ENCODE data around the gene GAB1.

GAB1 gene

GRCh38 chr4:143424276-143424675 lies 87.6 kb downstream of the GAB1 start:
- no peak for DNase-seq

GRCh38 chr4:143431526-143432257 lies 95.0 kb downstream of the GAB1 start:
- DNase-seq = no peak

DNA sequence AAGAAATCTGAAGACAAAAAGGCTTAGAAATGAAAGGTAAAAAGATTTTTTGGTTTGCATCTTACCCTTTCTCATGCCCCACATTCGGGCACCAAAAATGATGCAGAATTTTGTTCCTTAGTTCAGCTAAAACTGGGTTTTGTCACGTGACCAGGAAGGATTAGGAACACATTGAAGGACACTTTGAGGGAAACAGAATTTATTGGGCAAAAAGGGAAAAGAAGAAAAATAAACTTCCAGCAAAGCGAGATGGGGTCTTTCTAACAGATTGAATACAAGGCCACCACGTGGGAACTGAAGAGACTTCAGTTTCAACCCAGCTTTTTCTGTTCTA lies 95.5 kb downstream of the GAB1 start:
- DNase-seq = no peak

- no peak for DNase-seq
Observed at GRCh38 chr4:143433231-143433630, 96.6 kb downstream of the GAB1 start.

DNA sequence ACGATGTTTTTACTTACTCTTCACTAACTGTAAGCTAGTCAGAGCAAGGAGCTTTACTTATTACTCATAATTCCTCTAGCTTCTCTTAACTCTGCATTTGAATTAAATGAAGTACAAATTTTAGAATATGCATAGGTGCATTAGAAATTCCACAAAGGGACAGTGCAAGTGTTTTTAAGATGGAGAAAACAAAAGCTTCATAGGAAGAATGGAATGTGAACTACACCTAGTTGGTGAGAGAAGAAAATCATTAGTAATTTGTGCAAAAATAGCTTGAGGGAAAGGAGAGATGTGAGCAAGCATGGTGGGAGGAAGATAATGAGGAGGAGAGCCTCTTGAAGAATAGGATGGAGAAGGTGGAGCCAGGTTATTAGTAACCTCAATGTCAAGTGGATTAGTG lies 99.3 kb downstream of the GAB1 start:
- DNase-seq = no peak

DNA sequence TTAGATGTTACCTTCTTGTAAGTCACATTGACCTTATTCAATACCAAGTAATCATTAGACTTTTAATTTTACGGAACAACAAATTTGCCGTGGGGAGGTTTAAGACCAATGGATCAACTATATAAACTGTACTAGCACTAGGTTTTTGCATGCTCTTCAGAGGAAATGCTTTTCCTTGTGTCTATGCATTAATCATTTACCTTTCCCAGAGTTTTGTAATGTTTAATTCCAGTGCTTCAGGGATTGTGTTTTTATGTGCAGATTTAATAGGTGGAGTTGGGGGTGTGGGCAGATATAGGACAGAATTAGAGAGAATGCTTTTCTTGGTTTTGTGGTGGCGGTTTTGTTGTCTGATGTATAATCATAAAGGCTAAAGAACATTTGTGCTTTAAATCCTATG lies 100.8 kb downstream of the GAB1 start:
- no peak for DNase-seq

GRCh38 chr4:143437937-143438336 lies 101.3 kb downstream of the GAB1 start:
- no peak for DNase-seq

- no peak for DNase-seq
Observed at GRCh38 chr4:143438710-143439109, 102.0 kb downstream of the GAB1 start.

DNA sequence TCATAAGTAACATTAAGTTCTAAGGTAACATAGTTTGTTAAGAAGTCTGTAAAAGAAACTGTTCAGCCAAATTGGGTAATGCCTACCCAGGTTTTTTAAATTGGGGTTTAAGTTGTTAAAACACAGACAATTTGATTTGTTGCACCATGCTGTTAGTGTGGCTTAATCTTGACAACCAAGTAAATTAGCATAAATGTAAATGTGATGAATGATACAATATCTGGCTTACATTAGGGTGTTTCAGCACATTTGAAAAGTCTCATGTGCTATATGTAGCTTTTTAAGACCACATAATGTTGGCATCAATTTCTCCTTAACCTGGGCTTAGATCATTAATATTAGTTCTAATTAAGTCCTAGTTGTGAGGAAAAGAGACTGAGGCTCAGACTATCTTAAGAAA lies 104.4 kb downstream of the GAB1 start:
- no peak for DNase-seq

- DNase-seq = no peak
Observed at GRCh38 chr4:143441678-143442077, 105.0 kb downstream of the GAB1 start.

- no peak for DNase-seq
Observed at GRCh38 chr4:143443728-143444127, 107.1 kb downstream of the GAB1 start.

DNA sequence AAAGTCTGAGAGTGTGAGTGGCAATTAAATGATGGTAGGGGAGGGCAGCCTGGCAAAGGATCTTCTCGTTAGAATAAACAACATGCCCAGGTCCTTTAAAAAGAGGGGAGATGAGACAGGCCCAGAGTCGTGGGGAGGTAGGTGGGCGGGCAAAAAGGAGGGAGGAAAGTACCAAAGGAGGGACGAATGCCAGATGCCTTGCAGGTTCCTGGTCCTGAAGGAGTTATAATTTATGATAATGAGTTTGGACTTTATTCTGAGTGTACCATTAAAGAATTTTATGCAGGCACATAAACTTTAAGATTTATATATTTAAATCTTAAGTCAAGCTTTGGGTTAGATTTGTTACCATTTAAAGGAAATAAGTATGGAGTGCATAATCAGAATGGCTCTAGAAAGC lies 114.5 kb downstream of the GAB1 start:
- DNase-seq = no peak

DNA sequence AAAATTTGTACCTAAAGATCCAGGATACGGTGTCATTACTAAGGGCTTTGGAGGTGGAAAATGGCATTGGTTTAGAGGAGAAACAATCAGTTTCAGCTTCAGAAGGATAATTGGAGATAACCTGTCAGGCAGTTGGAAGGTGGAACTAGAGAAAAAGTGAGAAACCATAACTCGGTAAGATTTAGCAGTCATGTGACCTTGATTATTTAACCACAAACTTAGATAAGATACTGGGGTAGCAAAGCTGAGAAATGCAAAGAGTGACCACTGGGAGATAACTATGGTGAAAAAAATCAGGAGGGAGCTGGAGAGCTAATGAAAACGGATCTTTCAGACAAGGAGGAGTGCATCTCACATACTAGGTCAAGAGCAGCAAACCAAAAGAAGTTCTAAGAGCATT lies 118.5 kb downstream of the GAB1 start:
- no peak for DNase-seq

- DNase-seq = no peak
Observed at GRCh38 chr4:143458966-143459365, 122.3 kb downstream of the GAB1 start.

DNA sequence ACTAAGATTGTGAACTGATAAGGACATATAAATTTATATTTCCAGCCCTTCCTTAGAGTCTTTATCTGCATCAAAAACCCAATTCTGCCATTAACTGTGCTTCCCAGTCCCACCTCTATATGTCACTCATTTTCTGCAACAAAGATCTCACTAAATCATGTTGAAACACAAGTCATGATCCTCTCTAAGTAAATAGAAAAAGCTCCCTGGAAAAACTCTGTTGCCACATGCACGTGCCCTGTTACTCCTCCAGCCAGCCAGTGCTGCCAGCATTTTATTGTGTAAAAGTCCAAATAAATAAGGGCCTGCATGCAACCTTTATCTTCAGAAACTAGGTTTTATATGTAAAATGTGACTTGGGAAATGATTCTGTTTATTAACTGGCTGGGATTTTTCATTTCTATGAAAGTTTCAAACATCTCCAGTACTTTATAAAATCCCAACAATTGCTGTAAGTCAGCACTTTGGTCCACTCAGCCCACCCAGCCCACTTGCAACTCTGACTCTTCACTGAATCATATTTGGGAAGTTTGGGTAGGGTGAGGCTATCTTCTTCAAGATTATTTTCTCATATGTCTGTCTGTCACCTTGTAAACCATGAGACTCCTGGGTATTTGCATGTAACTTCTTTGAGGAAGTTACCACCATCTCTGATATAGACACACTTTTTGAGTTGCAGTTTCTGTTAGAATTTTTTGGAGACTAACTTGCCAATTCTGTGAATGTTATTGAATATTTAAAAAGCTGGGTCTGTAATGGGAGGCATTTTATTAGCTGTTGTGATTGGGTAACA lies 136.9 kb downstream of the GAB1 start:
- DNase-seq = no peak

DNA sequence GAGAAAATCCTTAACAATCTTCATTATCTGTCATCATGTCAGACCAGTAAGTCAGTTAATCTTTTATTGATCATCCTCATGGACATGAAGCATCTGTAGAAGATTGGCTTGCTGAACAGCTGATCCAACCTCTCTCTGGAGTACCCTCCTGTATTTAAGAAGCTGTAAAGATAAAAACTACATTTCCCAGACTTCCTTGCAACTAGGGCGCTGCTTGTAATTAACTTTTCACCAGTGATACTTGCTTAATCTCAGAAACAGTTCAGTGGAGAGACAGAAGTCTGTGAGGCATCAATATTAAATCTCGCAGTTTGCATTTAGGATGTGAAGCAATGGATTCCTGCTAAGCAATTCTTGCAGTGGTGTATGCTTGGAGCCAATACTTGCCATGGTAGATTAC lies 140.8 kb downstream of the GAB1 start:
- no peak for DNase-seq

GRCh38 chr4:143481361-143481760 lies 144.7 kb downstream of the GAB1 start:
- no peak for DNase-seq

DNA sequence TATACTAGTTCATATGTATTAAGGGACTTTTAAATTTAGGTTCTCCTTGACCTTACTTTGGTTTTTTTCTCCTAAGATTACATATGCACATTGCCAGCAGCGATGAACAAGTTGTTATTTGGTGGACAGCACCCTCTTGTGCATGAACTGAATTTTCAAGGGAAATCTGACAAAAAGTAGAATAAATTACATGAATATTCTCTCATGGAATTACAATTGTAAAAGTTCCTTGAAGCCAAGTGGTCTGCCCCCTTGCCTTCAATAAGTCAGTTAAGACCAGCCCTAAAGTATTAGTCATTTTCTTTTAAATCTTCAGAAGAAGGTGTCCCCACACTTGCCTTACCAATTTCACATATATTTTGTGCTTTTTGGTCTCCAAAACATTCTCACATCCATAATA lies 146.2 kb downstream of the GAB1 start:
- DNase-seq = peak; percentile 5

GRCh38 chr4:143486314-143486713 lies 149.6 kb downstream of the GAB1 start:
- no peak for DNase-seq

DNA sequence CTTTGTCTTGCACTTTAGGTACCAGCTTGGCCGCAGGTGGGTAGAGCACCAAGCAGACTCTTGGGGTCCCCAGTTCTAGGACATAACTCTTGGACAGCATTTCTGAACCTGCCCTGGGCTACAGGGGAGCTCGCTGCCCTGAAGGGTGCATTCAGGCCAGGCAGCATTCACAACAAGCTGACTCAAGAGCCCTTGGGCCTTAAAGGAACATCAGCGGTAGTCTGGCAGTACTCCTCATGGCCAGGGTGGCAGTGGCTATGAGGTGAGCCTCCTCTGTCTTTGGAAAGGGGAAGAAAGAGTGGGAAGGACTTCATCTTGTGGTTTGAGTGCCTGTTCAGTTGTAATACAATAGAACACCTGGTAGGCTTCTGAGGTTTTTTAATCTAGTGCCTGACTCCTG lies 152.0 kb downstream of the GAB1 start:
- no peak for DNase-seq

- DNase-seq = no peak
Observed at GRCh38 chr4:143489106-143489505, 152.4 kb downstream of the GAB1 start.

- no peak for DNase-seq
Observed at GRCh38 chr4:143498021-143498420, 161.3 kb downstream of the GAB1 start.

- DNase-seq = no peak
Observed at GRCh38 chr4:143502231-143502630, 165.6 kb downstream of the GAB1 start.

DNA sequence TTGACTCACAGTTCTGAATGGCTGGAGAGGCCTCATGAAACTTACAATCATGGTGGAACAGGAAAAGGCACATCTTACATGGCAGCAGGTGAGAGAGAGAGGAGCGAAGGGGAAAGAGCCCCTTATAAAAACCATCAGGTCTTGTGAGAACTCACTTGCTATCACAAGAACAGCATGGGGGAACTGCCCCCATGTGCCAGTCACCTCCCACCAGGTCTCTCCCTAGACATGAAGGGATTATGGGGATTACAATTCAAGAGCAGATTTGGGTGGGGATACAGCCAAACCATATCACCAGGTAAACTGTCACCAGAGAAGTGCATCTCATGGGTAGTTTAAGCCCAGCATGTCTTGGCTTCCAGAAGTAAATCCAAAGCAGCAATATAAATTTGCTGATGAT lies 169.4 kb downstream of the GAB1 start:
- DNase-seq = no peak

DNA sequence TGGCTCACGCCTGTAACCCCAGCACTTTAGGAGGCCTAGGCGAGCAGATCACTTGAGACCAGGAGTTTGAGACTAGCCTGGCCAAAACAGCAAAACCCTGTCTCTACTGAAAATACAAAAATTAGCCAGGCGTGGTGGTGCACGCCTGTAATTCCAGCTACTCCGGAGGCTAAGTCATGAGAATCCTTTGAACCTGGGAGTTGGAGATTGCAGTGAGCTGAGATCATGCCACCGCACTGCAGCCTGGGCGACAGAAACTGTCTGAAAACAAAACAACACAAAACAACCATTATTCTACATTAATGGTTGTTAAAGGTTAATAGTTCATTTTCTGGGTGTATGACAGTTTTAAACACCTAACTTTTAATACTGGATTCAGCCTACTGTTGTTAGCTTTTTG lies 175.2 kb downstream of the GAB1 start:
- DNase-seq = no peak

Data from kidney glomerular epithelial cell (primary cell).